Measurements from ENCODE around the gene ENOX1. TPM values are rescaled to one million over a fixed set of nuclear protein-coding genes. Genes with fewer than 3 reads are reported as not detected.

The ENOX1 gene
- total RNA-seq, 1 experiment from 2014 or later: 0.26 TPM

- TF ChIP-seq ZNF532 (CRISPR knock-in tag; IDR thresholded peaks at IDR 0.05; ENCODE audit: borderline replicate concordance): no peak
Measured at GRCh38 chr13:43374621-43375020, 412.2 kb downstream of the ENOX1 start (continued).

- DNase-seq (ENCODE audit: low spot score): no peak
- Mint-ChIP-seq H3K27me3 (ENCODE audit: low read depth) (no peaks in the 10 kb centered on the region), H3K27ac (no peak overlapping the region), H3K4me3 (no peak overlapping the region), H3K9me3 (peaks cover 12% of the 10 kb centered on the region), H3K4me1 (peaks cover 12% of the 10 kb centered on the region), H3K36me3 (no peaks in the 10 kb centered on the region)
- no peak for ATAC-seq
- no peak for TF ChIP-seq ZNF423 (CRISPR knock-in tag; IDR thresholded peaks at IDR 0.05)
- no peak for TF ChIP-seq ESRRA (CRISPR knock-in tag; IDR thresholded peaks at IDR 0.05; ENCODE audit: borderline replicate concordance)
- TF ChIP-seq ZNF138 (CRISPR knock-in tag; conservative IDR thresholded peaks at IDR 0.05): no peak
- TF ChIP-seq ZNF425 (CRISPR knock-in tag; conservative IDR thresholded peaks at IDR 0.05): no peak
- TF ChIP-seq, protein P1, sequence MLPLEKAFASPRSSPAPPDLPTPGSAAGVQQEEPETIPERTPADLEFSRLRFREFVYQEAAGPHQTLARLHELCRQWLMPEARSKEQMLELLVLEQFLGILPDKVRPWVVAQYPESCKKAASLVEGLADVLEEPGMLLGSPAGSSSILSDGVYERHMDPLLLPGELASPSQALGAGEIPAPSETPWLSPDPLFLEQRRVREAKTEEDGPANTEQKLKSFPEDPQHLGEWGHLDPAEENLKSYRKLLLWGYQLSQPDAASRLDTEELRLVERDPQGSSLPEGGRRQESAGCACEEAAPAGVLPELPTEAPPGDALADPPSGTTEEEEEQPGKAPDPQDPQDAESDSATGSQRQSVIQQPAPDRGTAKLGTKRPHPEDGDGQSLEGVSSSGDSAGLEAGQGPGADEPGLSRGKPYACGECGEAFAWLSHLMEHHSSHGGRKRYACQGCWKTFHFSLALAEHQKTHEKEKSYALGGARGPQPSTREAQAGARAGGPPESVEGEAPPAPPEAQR (CRISPR knock-in tag; IDR thresholded peaks at IDR 0.05): no peak
- TF ChIP-seq ZNF219 (CRISPR knock-in tag; IDR thresholded peaks at IDR 0.05; ENCODE audit: borderline replicate concordance): no peak
- TF ChIP-seq, protein P2, sequence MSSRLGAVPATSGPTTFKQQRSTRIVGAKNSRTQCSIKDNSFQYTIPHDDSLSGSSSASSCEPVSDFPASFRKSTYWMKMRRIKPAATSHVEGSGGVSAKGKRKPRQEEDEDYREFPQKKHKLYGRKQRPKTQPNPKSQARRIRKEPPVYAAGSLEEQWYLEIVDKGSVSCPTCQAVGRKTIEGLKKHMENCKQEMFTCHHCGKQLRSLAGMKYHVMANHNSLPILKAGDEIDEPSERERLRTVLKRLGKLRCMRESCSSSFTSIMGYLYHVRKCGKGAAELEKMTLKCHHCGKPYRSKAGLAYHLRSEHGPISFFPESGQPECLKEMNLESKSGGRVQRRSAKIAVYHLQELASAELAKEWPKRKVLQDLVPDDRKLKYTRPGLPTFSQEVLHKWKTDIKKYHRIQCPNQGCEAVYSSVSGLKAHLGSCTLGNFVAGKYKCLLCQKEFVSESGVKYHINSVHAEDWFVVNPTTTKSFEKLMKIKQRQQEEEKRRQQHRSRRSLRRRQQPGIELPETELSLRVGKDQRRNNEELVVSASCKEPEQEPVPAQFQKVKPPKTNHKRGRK (CRISPR knock-in tag; IDR thresholded peaks at IDR 0.05; ENCODE audit: borderline replicate concordance): no peak
- TF ChIP-seq, protein P3, sequence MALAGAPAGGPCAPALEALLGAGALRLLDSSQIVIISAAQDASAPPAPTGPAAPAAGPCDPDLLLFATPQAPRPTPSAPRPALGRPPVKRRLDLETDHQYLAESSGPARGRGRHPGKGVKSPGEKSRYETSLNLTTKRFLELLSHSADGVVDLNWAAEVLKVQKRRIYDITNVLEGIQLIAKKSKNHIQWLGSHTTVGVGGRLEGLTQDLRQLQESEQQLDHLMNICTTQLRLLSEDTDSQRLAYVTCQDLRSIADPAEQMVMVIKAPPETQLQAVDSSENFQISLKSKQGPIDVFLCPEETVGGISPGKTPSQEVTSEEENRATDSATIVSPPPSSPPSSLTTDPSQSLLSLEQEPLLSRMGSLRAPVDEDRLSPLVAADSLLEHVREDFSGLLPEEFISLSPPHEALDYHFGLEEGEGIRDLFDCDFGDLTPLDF (CRISPR knock-in tag; IDR thresholded peaks at IDR 0.05): no peak
- no peak for TF ChIP-seq ATF3 (CRISPR knock-in tag; conservative IDR thresholded peaks at IDR 0.05)
- no peak for TF ChIP-seq ZNF416 (CRISPR knock-in tag; IDR thresholded peaks at IDR 0.05)
- no peak for TF ChIP-seq USF2 (CRISPR knock-in tag; IDR thresholded peaks at IDR 0.05)
- TF ChIP-seq, protein P4, sequence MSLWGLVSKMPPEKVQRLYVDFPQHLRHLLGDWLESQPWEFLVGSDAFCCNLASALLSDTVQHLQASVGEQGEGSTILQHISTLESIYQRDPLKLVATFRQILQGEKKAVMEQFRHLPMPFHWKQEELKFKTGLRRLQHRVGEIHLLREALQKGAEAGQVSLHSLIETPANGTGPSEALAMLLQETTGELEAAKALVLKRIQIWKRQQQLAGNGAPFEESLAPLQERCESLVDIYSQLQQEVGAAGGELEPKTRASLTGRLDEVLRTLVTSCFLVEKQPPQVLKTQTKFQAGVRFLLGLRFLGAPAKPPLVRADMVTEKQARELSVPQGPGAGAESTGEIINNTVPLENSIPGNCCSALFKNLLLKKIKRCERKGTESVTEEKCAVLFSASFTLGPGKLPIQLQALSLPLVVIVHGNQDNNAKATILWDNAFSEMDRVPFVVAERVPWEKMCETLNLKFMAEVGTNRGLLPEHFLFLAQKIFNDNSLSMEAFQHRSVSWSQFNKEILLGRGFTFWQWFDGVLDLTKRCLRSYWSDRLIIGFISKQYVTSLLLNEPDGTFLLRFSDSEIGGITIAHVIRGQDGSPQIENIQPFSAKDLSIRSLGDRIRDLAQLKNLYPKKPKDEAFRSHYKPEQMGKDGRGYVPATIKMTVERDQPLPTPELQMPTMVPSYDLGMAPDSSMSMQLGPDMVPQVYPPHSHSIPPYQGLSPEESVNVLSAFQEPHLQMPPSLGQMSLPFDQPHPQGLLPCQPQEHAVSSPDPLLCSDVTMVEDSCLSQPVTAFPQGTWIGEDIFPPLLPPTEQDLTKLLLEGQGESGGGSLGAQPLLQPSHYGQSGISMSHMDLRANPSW (CRISPR knock-in tag; conservative IDR thresholded peaks at IDR 0.05; ENCODE audit: low read depth): no peak
- no peak for TF ChIP-seq TCF7 (CRISPR knock-in tag; IDR thresholded peaks at IDR 0.05; ENCODE audit: low read depth)
- no peak for TF ChIP-seq TEAD4 (CRISPR knock-in tag; IDR thresholded peaks at IDR 0.05)
- ChIA-PET CTCF (no interaction called here), POLR2A (no interaction called here)
Measured at GRCh38 chr13:43373400-43373799, 413.4 kb downstream of the ENOX1 start.
